NK-92 (cell line): ENCODE data around the gene B3GAT1.
"Not testable (repeated sequence)": the region's sequence is repeated elsewhere in the genome, so short reads cannot be mapped to it uniquely, and the experiment has no call there.

ENCODE experiments used
- DNase-seq: peaks from one replicate; lab custom pipeline; 2025; ENCODE audit not compliant: unreplicated experiment; lab: John Stamatoyannopoulos, UW

Gene B3GAT1

GRCh38 chr11:134358856-134359490, 53.1 kb downstream of the B3GAT1 start:
- no peak for DNase-seq

GRCh38 chr11:134358165-134358855, 53.7 kb downstream of the B3GAT1 start:
- DNase-seq = no peak

GRCh38 chr11:134357545-134357839, 54.5 kb downstream of the B3GAT1 start:
- no peak for DNase-seq

- no peak for DNase-seq
Measured at GRCh38 chr11:134356656-134357544, 55.1 kb downstream of the B3GAT1 start.

- DNase-seq = no peak
Measured at GRCh38 chr11:134355656-134356055, 56.4 kb downstream of the B3GAT1 start.

GRCh38 chr11:134355136-134355535, 56.9 kb downstream of the B3GAT1 start:
- no peak for DNase-seq

GRCh38 chr11:134352111-134352510, 59.9 kb downstream of the B3GAT1 start:
- no peak for DNase-seq

- DNase-seq = no peak
Measured at GRCh38 chr11:134350381-134350780, 61.7 kb downstream of the B3GAT1 start.

GRCh38 chr11:134349802-134350355, 62.2 kb downstream of the B3GAT1 start:
- no peak for DNase-seq

- no peak for DNase-seq
Measured at GRCh38 chr11:134349109-134349801, 62.8 kb downstream of the B3GAT1 start.

GRCh38 chr11:134347441-134347840, 64.6 kb downstream of the B3GAT1 start:
- no peak for DNase-seq

- DNase-seq = no peak
Measured at GRCh38 chr11:134346976-134347350, 65.1 kb downstream of the B3GAT1 start.

GRCh38 chr11:134346101-134346975, 65.7 kb downstream of the B3GAT1 start:
- DNase-seq = no peak

GRCh38 chr11:134345237-134345550, 66.8 kb downstream of the B3GAT1 start:
- no peak for DNase-seq

- not testable (repeated sequence) for DNase-seq
Measured at GRCh38 chr11:134344497-134345236, 67.4 kb downstream of the B3GAT1 start.

- DNase-seq = no peak
Measured at GRCh38 chr11:134343646-134344045, 68.4 kb downstream of the B3GAT1 start.

- DNase-seq = no peak
Measured at GRCh38 chr11:134342572-134343340, 69.3 kb downstream of the B3GAT1 start.

- no peak for DNase-seq
Measured at GRCh38 chr11:134341805-134342571, 70.1 kb downstream of the B3GAT1 start.
